HepG2 (cell line): Measurements from ENCODE around the gene GRM2. TPM values are rescaled to one million over a fixed set of nuclear protein-coding genes. Genes with fewer than 3 reads are reported as not detected.

Source experiments
- DMAP1 ChIP-seq: IDR thresholded peaks from 2 replicates; pipeline ENCODE4 v1.6.1; 2016
- FOXK1 ChIP-seq: sonication (generic); formaldehyde crosslinking; IDR thresholded peaks from 2 replicates; pipeline ENCODE4 v1.4.0; 2020; ENCODE audit warnings: low read depth, missing genetic modification reagents, borderline replicate concordance
- HOXD1 ChIP-seq: sonication (generic); formaldehyde crosslinking; IDR thresholded peaks from 2 replicates; pipeline ENCODE4 v1.5.0; 2020; ENCODE audit warnings: missing genetic modification reagents
- IRF2 ChIP-seq: IDR thresholded peaks from 2 replicates; pipeline ENCODE4 v1.6.1; 2018; ENCODE audit warnings: missing genetic modification reagents, missing compliant biosample characterization
- MED13 ChIP-seq: sonication (generic); formaldehyde crosslinking; IDR thresholded peaks from 2 replicates; pipeline ENCODE4 v1.5.0; 2020; ENCODE audit warnings: missing genetic modification reagents
- NR2F6 ChIP-seq, 2 experiments: IDR thresholded peaks; 2 replicates each; pipeline ENCODE4 v1.6.1; 2016; ENCODE audit warnings: antibody characterized with exemption in 1 of 2, mild to moderate bottlenecking in 1 of 2
- SAP130 ChIP-seq: IDR thresholded peaks from 2 replicates; pipeline ENCODE4 v1.6.1; 2016; ENCODE audit warnings: low read depth
- SMAD9 ChIP-seq: sonication (generic); formaldehyde crosslinking; IDR thresholded peaks from 2 replicates; pipeline ENCODE4 v1.5.1; 2020; ENCODE audit warnings: mild to moderate bottlenecking, missing genetic modification reagents
- SNAI1 ChIP-seq: sonication (generic); formaldehyde crosslinking; IDR thresholded peaks from 2 replicates; pipeline ENCODE4 v1.5.0; 2020; ENCODE audit warnings: mild to moderate bottlenecking, missing genetic modification reagents, borderline replicate concordance
- SYNCRIP ChIP-seq: fragments of 200-400 bp; formaldehyde crosslinking; IDR thresholded peaks from 2 replicates; pipeline ENCODE4 v1.6.1; 2018; ENCODE audit warnings: mild to moderate bottlenecking, low read depth, low read length; ENCODE audit not compliant: insufficient read depth
- TEAD3 ChIP-seq: optimal IDR thresholded peaks from 2 replicates; pipeline ENCODE3; 2016; ENCODE audit warnings: borderline replicate concordance
- ZNF274 ChIP-seq: sonication (generic); formaldehyde crosslinking; IDR thresholded peaks from 2 replicates; pipeline ENCODE4 v1.5.1; 2020; ENCODE audit warnings: mild to moderate bottlenecking, missing genetic modification reagents
- ZNF432 ChIP-seq: sonication (generic); formaldehyde crosslinking; IDR thresholded peaks from 2 replicates; pipeline ENCODE4 v1.5.0; 2020; ENCODE audit warnings: missing genetic modification reagents, mild to moderate bottlenecking, borderline replicate concordance
- ZNF549 ChIP-seq: sonication (generic); formaldehyde crosslinking; IDR thresholded peaks from 2 replicates; pipeline ENCODE4 v1.5.0; 2020; ENCODE audit warnings: missing genetic modification reagents
- ZNF614 ChIP-seq: IDR thresholded peaks from 2 replicates; pipeline ENCODE4 v1.6.1; 2018; ENCODE audit warnings: missing biosample characterization, missing genetic modification reagents, inconsistent platforms, borderline replicate concordance
- ZNF709 ChIP-seq: sonication (generic); formaldehyde crosslinking; IDR thresholded peaks from 2 replicates; pipeline ENCODE4 v1.5.0; 2020; ENCODE audit warnings: mild to moderate bottlenecking, missing genetic modification reagents
- ZNF891 ChIP-seq: sonication (generic); formaldehyde crosslinking; IDR thresholded peaks from 2 replicates; pipeline ENCODE4 v1.5.0; 2020; ENCODE audit warnings: mild to moderate bottlenecking, missing genetic modification reagents
- polyA plus RNA-seq, 8 experiments: library from polyadenylated mRNA; depleted of rRNA in 3 of 8; stranded (reverse) in 7 of 8; unstranded in 1 of 8; fragments of >200 nt; fragmentation: Illumina TruSeq in 4 of 8; extraction: Trizol in 4 of 8; gene quantifications; 2 replicates each; pipeline versions ENCODE4 v1.2.1 to v1.2.3, GENCODE V29; 2011 to 2016; ENCODE audit warnings: low read depth in 4 of 8, missing spikeins in 1 of 8, mixed read lengths in 1 of 8; ENCODE audit not compliant: insufficient read depth in 1 of 8
- total RNA-seq, 5 experiments: library from RNA; depleted of rRNA; stranded (reverse); fragments of >200 nt; fragmentation: Illumina TruSeq; extraction: Trizol; gene quantifications; 2 replicates each; pipeline ENCODE4 v1.2.3, GENCODE V29; 2016; ENCODE audit warnings: low read depth in 1 of 5
- TF ChIP-seq, protein P1 (sequence below): sonication (generic); formaldehyde crosslinking; IDR thresholded peaks from 2 replicates; pipeline ENCODE4 v1.5.1; 2020; ENCODE audit warnings: mild to moderate bottlenecking, missing genetic modification reagents, moderate library complexity
- TF ChIP-seq, protein P2 (sequence below): sonication (generic); formaldehyde crosslinking; IDR thresholded peaks from 2 replicates; pipeline ENCODE4 v1.5.1; 2020; ENCODE audit warnings: mild to moderate bottlenecking, moderate library complexity, missing genetic modification reagents
- TF ChIP-seq, protein P3 (sequence below): IDR thresholded peaks from 2 replicates; pipeline ENCODE4 v1.6.1; 2016; ENCODE audit warnings: low read depth
- TF ChIP-seq, protein P4 (sequence below): sonication (generic); formaldehyde crosslinking; IDR thresholded peaks from 2 replicates; pipeline ENCODE4 v1.4.0; 2020; ENCODE audit warnings: missing genetic modification reagents

Gene GRM2
- total and polyA plus RNA-seq, 2 of the 13 experiments (the other 11 are each of a cell fraction or from before 2014, with no cell fraction given): 0.04 to 0.07 TPM

DNA sequence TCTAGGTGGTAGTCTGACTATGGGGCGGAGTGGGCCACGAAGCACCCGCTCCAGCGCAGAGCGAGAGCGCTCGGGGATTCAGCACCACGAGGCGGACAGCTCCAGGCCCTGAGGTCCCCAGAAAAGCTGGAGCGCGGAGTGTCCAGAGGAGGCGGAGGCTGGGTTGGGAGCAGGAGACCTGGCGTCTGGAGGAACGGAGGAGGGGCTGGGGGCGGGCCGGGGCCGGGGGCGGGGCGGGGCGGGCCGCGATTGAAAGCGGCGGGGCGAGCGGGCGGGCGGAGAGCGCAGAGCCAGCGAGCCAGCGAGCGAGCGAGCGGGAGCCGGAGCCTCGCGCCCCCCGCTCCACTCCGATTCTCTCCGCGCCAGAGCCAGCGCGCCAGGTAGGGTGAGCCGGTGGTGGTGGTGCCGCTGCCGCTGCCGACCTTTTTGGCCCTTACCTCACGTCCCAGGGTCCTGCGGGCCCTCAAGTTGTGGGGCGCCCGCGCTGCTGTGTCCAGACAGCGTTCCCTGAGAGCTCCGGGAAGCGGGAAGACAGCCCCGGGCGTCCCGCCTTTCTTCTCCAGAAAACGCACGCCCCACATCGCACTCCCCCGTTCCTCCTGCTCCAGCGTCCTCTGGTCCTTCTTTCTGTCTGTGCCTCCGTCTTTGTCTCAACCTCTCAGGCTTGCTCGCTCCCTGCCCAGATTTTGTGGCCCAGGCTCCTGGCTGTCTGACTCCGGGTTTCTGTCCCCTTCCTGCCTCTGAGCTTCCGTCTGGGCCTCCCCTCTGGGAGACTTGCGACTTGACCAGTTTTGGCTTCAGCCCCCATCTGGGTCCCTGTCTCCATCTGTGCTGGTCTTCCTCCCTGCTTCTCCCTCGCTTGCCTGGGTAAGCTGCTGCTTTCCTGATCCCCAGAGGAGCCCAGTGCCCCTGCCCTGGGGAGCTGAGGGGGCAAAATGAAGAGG lies at the start of gene GRM2 (continued):
- TF ChIP-seq, protein P1, sequence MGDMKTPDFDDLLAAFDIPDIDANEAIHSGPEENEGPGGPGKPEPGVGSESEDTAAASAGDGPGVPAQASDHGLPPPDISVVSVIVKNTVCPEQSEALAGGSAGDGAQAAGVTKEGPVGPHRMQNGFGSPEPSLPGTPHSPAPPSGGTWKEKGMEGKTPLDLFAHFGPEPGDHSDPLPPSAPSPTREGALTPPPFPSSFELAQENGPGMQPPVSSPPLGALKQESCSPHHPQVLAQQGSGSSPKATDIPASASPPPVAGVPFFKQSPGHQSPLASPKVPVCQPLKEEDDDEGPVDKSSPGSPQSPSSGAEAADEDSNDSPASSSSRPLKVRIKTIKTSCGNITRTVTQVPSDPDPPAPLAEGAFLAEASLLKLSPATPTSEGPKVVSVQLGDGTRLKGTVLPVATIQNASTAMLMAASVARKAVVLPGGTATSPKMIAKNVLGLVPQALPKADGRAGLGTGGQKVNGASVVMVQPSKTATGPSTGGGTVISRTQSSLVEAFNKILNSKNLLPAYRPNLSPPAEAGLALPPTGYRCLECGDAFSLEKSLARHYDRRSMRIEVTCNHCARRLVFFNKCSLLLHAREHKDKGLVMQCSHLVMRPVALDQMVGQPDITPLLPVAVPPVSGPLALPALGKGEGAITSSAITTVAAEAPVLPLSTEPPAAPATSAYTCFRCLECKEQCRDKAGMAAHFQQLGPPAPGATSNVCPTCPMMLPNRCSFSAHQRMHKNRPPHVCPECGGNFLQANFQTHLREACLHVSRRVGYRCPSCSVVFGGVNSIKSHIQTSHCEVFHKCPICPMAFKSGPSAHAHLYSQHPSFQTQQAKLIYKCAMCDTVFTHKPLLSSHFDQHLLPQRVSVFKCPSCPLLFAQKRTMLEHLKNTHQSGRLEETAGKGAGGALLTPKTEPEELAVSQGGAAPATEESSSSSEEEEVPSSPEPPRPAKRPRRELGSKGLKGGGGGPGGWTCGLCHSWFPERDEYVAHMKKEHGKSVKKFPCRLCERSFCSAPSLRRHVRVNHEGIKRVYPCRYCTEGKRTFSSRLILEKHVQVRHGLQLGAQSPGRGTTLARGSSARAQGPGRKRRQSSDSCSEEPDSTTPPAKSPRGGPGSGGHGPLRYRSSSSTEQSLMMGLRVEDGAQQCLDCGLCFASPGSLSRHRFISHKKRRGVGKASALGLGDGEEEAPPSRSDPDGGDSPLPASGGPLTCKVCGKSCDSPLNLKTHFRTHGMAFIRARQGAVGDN (CRISPR knock-in tag): peak; percentile 46
- TF ChIP-seq ZNF549 (CRISPR knock-in tag) (no peak), SNAI1 (CRISPR knock-in tag) (no peak), SYNCRIP (no peak), ZNF614 (CRISPR knock-in tag) (peak; percentile 52; the same call in 1 of the 2 replicates), ZNF709 (peak; percentile 76; the same call in 1 of the 2 replicates), MED13 (CRISPR knock-in tag) (0 out of 2 replicates have a peak, but pooled peaks have one; percentile 35), DMAP1 (no peak), FOXK1 (peak; percentile 58; the same call in 1 of the 2 replicates), NR2F6 (IDR thresholded peaks at IDR 0.05) (no peak), NR2F6 (CRISPR knock-in tag; IDR thresholded peaks at IDR 0.05) (peak; percentile 58; the same call in 1 of the 2 replicates), IRF2 (CRISPR knock-in tag) (peak; percentile 71; the same call in 1 of the 2 replicates), ZNF432 (CRISPR knock-in tag) (no peak), SMAD9 (CRISPR knock-in tag) (no peak), HOXD1 (CRISPR knock-in tag) (no peak), ZNF274 (CRISPR knock-in tag) (no peak), SAP130 (CRISPR knock-in tag) (peak; percentile 90), ZNF891 (CRISPR knock-in tag) (peak; percentile 67; the same call in 1 of the 2 replicates), TEAD3 (CRISPR knock-in tag) (peak; percentile 54)
- TF ChIP-seq, protein P2, sequence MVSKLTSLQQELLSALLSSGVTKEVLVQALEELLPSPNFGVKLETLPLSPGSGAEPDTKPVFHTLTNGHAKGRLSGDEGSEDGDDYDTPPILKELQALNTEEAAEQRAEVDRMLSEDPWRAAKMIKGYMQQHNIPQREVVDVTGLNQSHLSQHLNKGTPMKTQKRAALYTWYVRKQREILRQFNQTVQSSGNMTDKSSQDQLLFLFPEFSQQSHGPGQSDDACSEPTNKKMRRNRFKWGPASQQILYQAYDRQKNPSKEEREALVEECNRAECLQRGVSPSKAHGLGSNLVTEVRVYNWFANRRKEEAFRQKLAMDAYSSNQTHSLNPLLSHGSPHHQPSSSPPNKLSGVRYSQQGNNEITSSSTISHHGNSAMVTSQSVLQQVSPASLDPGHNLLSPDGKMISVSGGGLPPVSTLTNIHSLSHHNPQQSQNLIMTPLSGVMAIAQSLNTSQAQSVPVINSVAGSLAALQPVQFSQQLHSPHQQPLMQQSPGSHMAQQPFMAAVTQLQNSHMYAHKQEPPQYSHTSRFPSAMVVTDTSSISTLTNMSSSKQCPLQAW (CRISPR knock-in tag): no peak
- TF ChIP-seq, protein P3, sequence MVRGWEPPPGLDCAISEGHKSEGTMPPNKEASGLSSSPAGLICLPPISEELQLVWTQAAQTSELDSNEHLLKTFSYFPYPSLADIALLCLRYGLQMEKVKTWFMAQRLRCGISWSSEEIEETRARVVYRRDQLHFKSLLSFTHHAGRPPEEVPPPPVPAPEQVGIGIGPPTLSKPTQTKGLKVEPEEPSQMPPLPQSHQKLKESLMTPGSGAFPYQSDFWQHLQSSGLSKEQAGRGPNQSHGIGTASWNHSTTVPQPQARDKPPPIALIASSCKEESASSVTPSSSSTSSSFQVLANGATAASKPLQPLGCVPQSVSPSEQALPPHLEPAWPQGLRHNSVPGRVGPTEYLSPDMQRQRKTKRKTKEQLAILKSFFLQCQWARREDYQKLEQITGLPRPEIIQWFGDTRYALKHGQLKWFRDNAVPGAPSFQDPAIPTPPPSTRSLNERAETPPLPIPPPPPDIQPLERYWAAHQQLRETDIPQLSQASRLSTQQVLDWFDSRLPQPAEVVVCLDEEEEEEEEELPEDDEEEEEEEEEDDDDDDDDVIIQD (CRISPR knock-in tag): 0 out of 2 replicates have a peak, but pooled peaks have one; percentile 30
- TF ChIP-seq, protein P4, sequence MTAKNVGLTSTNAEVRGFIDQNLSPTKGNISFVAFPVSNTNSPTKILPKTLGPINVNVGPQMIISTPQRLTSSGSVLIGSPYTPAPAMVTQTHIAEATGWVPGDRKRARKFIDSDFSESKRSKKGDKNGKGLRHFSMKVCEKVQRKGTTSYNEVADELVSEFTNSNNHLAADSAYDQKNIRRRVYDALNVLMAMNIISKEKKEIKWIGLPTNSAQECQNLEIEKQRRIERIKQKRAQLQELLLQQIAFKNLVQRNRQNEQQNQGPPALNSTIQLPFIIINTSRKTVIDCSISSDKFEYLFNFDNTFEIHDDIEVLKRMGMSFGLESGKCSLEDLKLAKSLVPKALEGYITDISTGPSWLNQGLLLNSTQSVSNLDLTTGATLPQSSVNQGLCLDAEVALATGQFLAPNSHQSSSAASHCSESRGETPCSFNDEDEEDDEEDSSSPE: 0 out of 2 replicates have a peak, but pooled peaks have one; percentile 39
